Gastrocnemius medialis (tissue), 4 donors: ENCODE data around the gene COL6A2. TPM values are rescaled to one million over a fixed set of nuclear protein-coding genes. Genes with fewer than 3 reads are reported as not detected.
"Not testable (repeated sequence)": the region's sequence is repeated elsewhere in the genome, so short reads cannot be mapped to it uniquely, and the experiment has no call there.

Experiments
- ATAC-seq, 2 donors: fragments of 150-250 bp; one replicate each; pipeline ENCODE4 v1.9.1; 2016
- DNase-seq, 2 donors: peaks; one replicate each; pipeline ENCODE4 v3.0.0-alpha.2; 2019
- H3K27ac ChIP-seq, 4 donors: fragments of 200-600 bp; sonication (generic); 1 replicate in 1 of 4; 2 replicates in 3 of 4; pipeline ENCODE4 v1.5.1; 2016 to 2018; ENCODE audit warnings: mild to moderate bottlenecking in 2 of 4, moderate library complexity in 1 of 4
- H3K27me3 ChIP-seq, 3 donors: fragments of 200-600 bp; sonication (generic) in 2 of 3; 1 replicate in 1 of 3; 2 replicates in 2 of 3; pipeline versions ENCODE4 v1.5.1 to v1.6.0; 2016 to 2019; ENCODE audit warnings: mild to moderate bottlenecking in 1 of 3, moderate library complexity in 1 of 3
- H3K36me3 ChIP-seq, 2 donors: fragments of 200-600 bp; sonication (generic) in 1 of 2; one replicate each; pipeline ENCODE4 v1.5.1; 2017 to 2018
- H3K4me1 ChIP-seq, 2 donors: fragments of 200-600 bp; sonication (generic) in 1 of 2; one replicate each; pipeline ENCODE4 v1.5.1; 2016 to 2017; ENCODE audit warnings: mild to moderate bottlenecking in 2 of 2
- H3K4me3 ChIP-seq, 4 donors: fragments of 200-600 bp; sonication (generic) in 3 of 4; 1 replicate in 1 of 4; 2 replicates in 3 of 4; pipeline ENCODE4 v1.5.1; 2016 to 2019; ENCODE audit warnings: mild to moderate bottlenecking in 2 of 4
- H3K9me3 ChIP-seq, 3 donors: fragments of 200-600 bp; sonication (generic) in 2 of 3; 1 replicate in 1 of 3; 2 replicates in 2 of 3; pipeline ENCODE4 v1.5.1; 2016 to 2019
- POLR2A ChIP-seq, 2 donors: fragments of 450-650 bp; IDR thresholded peaks; one replicate each; pipeline ENCODE4 v1.6.1; 2017; ENCODE audit warnings: antibody characterized with exemption in 2 of 2, mild to moderate bottlenecking in 2 of 2, moderate library complexity in 2 of 2
- in situ Hi-C, 4 donors: fragments of 200-750 bp; cut with MboI; loops; one replicate each; pipeline versions ENCODE4 v1.15.0 to v1.8.0; 2017; ENCODE audit warnings: low sequenced_read_pairs in 4 of 4
- intact Hi-C: fragments of 100-400 bp; cut with DNase I; formaldehyde crosslinking; loops from one replicate; pipeline ENCODE4 v1.15.1; 2023; ENCODE audit warnings: low total_unique reads
- total RNA-seq, 4 donors: library from RNA; depleted of rRNA; stranded (reverse); fragments of >200 nt; gene quantifications; one replicate each; pipeline versions ENCODE4 v1.1.0 to v1.2.3, GENCODE V29; 2016
- TF ChIP-seq, protein P1 (sequence below), 5 experiments: fragments of 450-650 bp in 3 of 5; fragments of 200-600 bp in 2 of 5; sonication (generic) in 2 of 5; IDR thresholded peaks in 4 of 5; conservative IDR thresholded peaks in 1 of 5; 1 replicate in 4 of 5; 2 replicates in 1 of 5; pipeline ENCODE4 v1.5.1; 2016 to 2019; ENCODE audit warnings: antibody characterized with exemption in 5 of 5, mild to moderate bottlenecking in 3 of 5, moderate library complexity in 3 of 5

Gene COL6A2
- total RNA-seq, 4 donors from 2014 or later: 44.0 to 141 (median 88.4) TPM

DNA sequence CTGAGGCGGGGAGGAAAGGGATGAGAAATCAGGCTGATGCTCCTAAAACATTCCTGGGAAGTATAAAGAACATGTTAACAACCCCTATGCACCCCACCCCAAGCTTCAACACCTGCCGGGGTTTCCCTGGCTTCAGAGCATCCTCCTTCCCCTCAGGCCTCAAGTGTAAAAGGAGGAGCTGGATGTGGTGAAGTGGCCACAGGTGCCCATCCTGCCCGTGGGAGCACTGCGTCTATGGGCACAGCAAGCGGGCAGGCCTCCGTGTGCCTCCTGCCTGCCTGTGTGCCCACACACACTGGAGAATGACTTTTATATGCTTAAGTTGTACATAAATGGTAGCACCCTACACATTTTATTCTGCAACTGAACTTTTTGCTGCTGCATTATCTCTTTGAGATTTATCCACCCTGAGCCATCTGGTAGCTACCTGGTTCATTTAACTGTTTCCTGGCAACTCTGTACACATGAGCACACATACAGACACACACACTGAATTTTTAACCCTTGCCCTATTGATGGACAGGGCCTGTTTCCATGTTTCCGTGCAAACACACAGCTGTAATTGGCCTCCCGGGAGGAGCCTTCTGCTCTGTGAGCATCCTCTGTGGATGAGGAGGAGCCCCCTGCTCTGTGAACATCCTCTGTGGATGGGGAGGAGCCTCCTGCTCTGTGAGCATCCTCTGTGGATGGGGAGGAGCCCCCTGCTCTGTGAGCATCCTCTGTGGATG is 70.9 kb downstream of the COL6A2 start:
- ATAC-seq (no peak), DNase-seq (no peak)
- Histone ChIP-seq H3K4me3 (no peak overlapping the region), H3K27ac (no peak overlapping the region), H3K4me1 (no peaks in the 10 kb centered on the region), H3K9me3 (no peaks in the 10 kb centered on the region), H3K36me3 (no peaks in the 10 kb centered on the region), H3K27me3 (peaks cover 0 to 5% (median 0%) of the 10 kb centered on the region in 3 donors)
- intact Hi-C loops: no loop called here
- in situ Hi-C loops: no loop called here
- TF ChIP-seq POLR2A (IDR thresholded peaks at IDR 0.05): no peak
- TF ChIP-seq, protein P1, sequence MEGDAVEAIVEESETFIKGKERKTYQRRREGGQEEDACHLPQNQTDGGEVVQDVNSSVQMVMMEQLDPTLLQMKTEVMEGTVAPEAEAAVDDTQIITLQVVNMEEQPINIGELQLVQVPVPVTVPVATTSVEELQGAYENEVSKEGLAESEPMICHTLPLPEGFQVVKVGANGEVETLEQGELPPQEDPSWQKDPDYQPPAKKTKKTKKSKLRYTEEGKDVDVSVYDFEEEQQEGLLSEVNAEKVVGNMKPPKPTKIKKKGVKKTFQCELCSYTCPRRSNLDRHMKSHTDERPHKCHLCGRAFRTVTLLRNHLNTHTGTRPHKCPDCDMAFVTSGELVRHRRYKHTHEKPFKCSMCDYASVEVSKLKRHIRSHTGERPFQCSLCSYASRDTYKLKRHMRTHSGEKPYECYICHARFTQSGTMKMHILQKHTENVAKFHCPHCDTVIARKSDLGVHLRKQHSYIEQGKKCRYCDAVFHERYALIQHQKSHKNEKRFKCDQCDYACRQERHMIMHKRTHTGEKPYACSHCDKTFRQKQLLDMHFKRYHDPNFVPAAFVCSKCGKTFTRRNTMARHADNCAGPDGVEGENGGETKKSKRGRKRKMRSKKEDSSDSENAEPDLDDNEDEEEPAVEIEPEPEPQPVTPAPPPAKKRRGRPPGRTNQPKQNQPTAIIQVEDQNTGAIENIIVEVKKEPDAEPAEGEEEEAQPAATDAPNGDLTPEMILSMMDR (IDR thresholded peaks at IDR 0.05 in 4 of 5, conservative IDR thresholded peaks at IDR 0.05 in 1 of 5): no peak

DNA sequence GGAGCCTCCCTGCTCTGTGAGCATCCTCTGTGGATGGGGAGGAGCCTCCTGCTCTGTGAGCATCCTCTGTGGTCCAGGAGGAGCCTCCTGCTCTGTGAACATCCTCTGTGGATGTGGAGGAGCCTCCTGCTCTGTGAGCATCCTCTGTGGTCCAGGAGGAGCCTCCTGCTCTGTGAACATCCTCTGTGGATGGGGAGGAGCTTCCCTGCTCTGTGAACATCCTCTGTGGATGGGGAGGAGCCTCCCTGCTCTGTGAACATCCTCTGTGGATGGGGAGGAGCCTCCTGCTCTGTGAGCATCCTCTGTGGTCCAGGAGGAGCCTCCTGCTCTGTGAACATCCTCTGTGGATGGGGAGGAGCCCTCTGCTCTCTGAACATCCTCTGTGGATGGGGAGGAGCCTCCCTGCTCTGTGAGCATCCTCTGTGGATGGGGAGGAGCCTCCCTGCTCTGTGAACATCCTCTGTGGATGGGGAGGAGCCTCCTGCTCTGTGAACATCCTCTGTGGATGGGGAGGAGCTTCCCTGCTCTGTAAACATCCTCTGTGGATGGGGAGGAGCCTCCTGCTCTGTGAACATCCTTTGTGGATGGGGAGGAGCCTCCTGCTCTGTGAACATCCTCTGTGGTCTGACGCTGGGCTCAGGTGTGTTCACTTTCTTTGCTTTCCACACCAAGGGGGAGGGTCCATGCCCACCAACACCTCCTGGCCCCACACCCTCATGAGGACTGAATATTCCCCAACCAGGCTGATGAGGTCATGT is 72.7 kb downstream of the COL6A2 start:
- H3K27ac ChIP-seq, DNase-seq, intact Hi-C loops, H3K9me3 ChIP-seq, H3K4me1 ChIP-seq, H3K4me3 ChIP-seq, ATAC-seq, in situ Hi-C loops, H3K36me3 ChIP-seq, H3K27me3 ChIP-seq: not testable (repeated sequence)

DNA sequence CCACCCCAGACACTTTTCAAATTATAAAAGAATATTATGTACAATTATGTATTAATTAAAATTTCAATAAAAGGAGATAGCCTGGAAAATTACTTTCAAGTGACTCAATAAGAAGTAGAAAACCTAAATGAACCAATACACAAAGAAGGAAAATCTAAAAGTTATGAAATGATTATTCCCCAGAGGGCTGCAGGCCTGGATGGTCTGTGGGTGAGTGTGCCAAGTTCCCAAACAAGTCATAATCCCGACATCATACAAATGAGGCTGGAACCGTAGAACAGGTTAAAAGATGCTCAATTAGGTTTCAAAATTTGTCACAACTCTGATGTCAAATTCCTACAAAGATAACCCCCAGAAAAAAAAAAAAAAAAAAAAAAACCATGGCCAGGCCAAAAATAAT is 73.7 kb downstream of the COL6A2 start:
- intact Hi-C loops (no loop called here), in situ Hi-C loops (no loop called here)
- Histone ChIP-seq H3K4me1 (no peaks in the 10 kb centered on the region), H3K9me3 (no peaks in the 10 kb centered on the region), H3K4me3 (no peak overlapping the region), H3K27ac (no peak overlapping the region), H3K36me3 (no peaks in the 10 kb centered on the region), H3K27me3 (no peaks in the 10 kb centered on the region)
- ATAC-seq: no peak
- TF ChIP-seq, protein P1 (IDR thresholded peaks at IDR 0.05 in 4 of 5, conservative IDR thresholded peaks at IDR 0.05 in 1 of 5): no peak
- no peak for TF ChIP-seq POLR2A (IDR thresholded peaks at IDR 0.05)
- no peak for DNase-seq

DNA sequence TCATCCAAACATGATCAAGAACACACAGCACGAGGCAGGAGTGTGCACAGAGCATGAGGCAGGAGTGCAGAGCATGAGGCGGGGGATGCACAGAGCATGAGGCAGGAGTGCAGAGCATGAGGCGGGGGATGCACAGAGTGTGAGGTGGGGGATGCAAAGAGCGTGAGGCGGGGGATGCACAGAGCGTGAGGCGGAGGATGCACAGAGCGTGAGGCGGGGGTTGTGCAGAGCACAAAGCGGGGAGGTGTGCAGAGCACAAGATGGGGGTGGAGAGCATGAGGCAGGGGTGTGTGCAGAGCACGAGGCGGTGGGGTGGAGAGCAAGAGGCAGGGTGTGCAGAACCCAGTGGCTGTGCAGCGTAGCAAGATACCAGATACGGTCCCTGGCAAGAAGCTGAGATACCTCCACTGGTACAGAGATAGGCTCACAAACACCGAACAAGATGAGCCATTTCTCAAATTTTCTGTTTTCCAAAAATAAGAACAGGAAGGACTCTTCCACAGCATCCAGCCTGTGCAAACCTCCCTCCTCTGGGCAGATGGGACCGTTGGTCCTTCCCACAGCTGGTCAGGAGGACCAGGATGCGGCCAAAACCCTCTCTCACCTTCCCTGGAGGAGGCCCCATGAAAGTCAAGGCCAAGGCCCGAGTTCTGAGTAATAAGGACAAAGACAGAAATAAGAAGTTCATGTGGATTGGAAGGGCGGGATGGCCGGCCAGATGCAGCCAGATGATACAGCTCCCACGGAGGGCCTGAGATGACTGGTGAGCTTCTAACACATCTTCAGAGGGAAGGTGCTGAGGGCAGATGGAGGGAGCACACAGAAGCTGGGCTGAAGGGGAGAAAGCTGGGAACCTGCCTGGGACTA is 74.3 kb downstream of the COL6A2 start:
- in situ Hi-C loops (no loop called here), intact Hi-C loops (no loop called here)
- Histone ChIP-seq H3K4me3 (no peak overlapping the region), H3K36me3 (no peaks in the 10 kb centered on the region), H3K9me3 (no peaks in the 10 kb centered on the region), H3K27ac (no peak overlapping the region), H3K4me1 (no peaks in the 10 kb centered on the region), H3K27me3 (no peaks in the 10 kb centered on the region)
- ATAC-seq (no peak), DNase-seq (no peak)
- TF ChIP-seq POLR2A (IDR thresholded peaks at IDR 0.05): no peak

DNA sequence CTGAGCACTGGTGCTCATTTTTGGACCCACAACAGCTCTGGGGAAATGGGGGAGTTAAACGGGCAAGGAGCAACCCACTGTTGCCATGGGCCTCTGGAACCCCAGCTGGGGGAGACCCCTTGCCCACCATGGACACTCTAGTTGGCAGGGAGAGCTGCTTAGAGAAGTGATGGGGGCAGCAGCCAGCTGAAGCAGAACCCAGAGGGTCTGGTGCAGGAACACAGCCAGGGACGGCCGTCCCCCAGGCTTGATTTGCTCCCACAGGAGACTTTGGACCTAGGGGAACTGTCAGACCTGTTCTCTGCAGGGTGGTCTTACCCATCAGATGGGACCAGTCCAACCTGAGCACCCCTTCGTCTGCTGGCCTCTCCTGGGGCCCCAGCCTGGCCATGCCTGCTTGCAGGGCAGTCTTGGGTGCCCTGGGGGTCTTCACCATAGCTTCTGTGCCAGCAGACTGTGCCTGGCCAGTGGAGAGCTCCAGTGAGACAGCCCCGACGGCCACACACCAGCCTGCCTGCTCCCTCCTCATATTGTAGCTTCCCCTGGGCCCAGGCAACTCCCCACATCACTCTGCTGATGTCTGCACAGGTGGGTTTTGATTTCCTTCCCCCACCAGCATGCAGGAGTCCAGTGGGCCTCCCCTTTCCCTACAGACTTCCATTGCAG is 75.1 kb downstream of the COL6A2 start:
- intact Hi-C loops (no loop called here), in situ Hi-C loops (no loop called here)
- Histone ChIP-seq H3K4me1 (no peaks in the 10 kb centered on the region), H3K9me3 (no peaks in the 10 kb centered on the region), H3K36me3 (no peaks in the 10 kb centered on the region), H3K4me3 (no peak overlapping the region), H3K27me3 (no peaks in the 10 kb centered on the region), H3K27ac (no peak overlapping the region)
- no peak for ATAC-seq
- no peak for TF ChIP-seq POLR2A (IDR thresholded peaks at IDR 0.05)
- no peak for DNase-seq
